Dendritic cell treated with granulocyte-macrophage colony-stimulating factor and Interleukin-4, amounts not matched to agents 40 ng/mL and 50 ng/mL, for 4 days (primary cell): ENCODE measurements around the gene TNNI2.

ENCODE experiments used
- H3K27ac Mint-ChIP-seq: one replicate; pipeline ENCODE4 v1.8.0; 2022; ENCODE audit warnings: mild to moderate bottlenecking, mixed read lengths
- H3K27me3 Mint-ChIP-seq: one replicate; pipeline ENCODE4 v1.8.0; 2022; ENCODE audit warnings: mild to moderate bottlenecking, mixed read lengths
- H3K36me3 Mint-ChIP-seq: one replicate; pipeline ENCODE4 v1.8.0; 2022; ENCODE audit warnings: low read depth, mixed read lengths
- H3K4me1 Mint-ChIP-seq: one replicate; pipeline ENCODE4 v1.8.0; 2022; ENCODE audit warnings: low read depth, mixed read lengths
- H3K4me3 Mint-ChIP-seq: one replicate; pipeline ENCODE4 v1.8.0; 2022; ENCODE audit warnings: mild to moderate bottlenecking, moderate library complexity, mixed read lengths
- H3K9me3 Mint-ChIP-seq: one replicate; pipeline ENCODE4 v1.8.0; 2022; ENCODE audit warnings: mixed read lengths
- intact Hi-C: fragments of 100-400 bp; cut with micrococcal nuclease; formaldehyde crosslinking; loops from one replicate; pipeline ENCODE4 v1.15.0; 2022

Gene TNNI2

DNA sequence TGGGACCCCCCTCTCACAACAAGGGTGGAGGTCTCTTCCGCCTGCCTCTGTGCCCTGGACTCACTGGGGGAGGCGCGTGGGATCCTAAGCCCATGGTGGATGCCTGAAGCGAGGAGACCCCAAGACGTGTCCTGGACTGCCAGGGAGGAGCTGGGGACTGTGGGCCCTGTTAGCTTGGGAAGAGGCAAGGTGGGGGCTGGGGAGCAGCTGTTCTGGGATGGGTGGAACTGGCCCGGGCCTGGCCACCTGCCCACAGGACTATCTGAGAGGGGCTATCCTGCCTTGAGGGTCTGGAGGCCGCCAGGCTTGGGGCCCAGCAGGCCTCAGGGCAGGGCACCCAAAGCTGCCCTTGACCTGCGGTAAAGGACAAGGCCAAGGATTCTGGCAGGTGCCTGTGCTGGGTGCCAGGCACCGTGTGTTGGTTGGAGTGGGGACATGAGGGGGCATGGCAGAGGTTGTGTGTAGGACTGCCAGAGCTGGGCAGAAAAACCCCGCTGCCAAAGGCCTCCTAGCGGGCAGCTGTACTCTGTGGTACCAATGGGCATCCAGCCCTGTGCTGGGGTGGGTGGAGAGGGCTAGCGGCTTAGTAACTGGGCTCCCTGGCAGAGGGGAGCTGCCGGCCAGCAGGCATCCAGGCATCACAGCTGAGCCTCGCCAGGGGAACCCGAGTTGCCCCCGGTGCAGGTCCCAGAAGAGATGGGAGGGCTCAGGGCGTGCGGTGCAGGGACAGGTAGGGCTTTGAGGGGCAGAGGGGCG lies 14.8 kb downstream of the TNNI2 start:
- Mint-ChIP-seq H3K36me3 (peaks cover 48% of the 10 kb centered on the region), H3K4me1 (peaks cover 97% of the 10 kb centered on the region), H3K27ac (peak overlapping the region; percentile 86), H3K27me3 (no peaks in the 10 kb centered on the region), H3K9me3 (no peaks in the 10 kb centered on the region), H3K4me3 (peak overlapping the region; percentile 88)
- intact Hi-C loops, result no loop called here

DNA sequence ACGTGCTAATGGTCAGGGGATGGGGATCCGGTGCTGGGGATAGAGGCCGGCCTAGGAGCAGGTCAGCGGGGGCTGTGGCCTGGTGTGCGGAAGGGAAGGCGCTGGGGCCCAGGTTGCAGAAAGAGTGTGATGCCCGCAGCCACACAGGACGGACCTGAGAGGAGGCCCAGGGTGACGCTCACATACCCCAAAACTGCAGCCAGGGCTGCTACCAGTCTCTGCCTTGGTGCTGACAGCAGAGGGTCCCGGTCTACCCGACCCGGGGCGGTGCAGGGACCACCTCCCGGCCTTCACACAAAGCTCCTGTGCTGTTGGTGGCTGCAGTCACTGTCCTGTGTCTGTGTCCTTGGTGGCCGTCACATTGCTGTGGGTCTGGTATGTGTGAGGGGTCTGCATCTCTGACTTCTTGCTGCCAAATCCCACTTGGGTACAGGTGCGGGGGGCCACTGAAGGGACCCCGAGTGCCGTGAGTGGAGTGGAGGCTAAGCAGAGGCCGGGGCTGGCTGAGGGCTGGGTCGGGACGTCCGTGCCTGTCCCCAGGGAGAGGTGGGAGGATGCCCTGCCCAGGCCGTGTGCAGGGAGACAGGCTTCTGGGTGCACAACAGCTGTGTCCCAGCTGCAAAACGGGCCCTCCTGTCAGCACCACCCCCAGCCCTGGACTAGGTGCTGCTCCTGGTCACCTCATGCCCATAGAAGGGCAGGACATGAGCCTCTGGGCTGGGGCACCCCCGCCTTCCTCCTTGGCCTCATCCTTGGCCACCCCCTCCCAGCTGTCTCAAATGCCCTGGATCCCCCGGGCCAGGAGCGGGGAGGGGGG lies 15.6 kb downstream of the TNNI2 start:
- Mint-ChIP-seq H3K36me3 (peaks cover 48% of the 10 kb centered on the region), H3K4me3 (peak overlapping the region; percentile 88), H3K27me3 (no peaks in the 10 kb centered on the region), H3K27ac (peak overlapping the region; percentile 86), H3K4me1 (peaks cover 92% of the 10 kb centered on the region), H3K9me3 (no peaks in the 10 kb centered on the region)
- intact Hi-C loops, result no loop called here

DNA sequence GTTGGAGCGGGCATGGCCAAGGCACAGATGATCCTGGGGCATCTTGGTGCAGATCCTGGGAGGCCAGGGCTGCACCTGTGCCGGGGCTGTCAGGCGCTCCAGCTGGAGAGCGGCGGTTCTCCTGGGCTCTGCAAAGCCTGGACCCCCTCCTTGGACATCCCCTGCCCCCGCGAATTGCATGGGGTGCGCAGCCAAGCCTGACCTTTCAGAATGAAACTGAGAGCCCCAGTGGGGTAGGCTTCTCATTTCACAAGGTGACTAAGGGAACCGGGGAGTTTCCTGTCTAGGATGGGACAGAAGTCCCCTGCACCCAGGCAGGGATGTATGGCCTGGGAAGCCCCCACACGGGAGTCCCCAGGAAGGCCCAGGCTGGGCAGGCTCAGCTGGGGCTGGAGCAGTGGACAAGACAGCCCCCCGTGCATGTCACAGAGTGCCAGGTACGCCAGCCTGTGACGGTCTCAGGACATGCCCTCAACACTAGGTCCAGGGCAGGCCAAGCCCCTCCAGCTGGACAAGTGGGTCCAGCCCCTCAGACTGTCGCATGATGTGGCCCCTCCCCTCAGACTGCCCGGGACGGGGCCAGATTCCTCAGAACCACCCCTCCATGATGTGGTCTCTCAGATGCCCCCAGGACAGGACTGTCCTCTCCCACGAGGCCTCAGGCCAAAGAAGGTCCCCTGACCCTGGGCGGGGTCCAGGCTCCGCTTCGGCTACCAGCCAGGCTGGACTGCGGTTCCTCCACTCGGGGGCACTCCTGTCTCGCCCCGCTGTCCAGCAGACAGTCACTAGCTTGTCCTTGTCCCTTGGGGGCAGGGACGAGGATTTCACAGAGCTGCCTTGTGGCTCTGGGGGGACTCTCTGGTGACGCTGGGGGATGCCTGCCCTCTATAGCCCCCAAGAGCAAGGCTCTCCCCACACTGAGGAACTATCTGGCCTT lies 16.4 kb downstream of the TNNI2 start:
- peak overlapping the region; percentile 88 for H3K4me3 Mint-ChIP-seq
- H3K4me1 Mint-ChIP-seq, result peaks cover 84% of the 10 kb centered on the region
- no peaks in the 10 kb centered on the region for H3K27me3 Mint-ChIP-seq
- H3K9me3 Mint-ChIP-seq, result no peaks in the 10 kb centered on the region
- intact Hi-C loops, result no loop called here
- H3K36me3 Mint-ChIP-seq, result peaks cover 48% of the 10 kb centered on the region
- H3K27ac Mint-ChIP-seq, result no peak overlapping the region

DNA sequence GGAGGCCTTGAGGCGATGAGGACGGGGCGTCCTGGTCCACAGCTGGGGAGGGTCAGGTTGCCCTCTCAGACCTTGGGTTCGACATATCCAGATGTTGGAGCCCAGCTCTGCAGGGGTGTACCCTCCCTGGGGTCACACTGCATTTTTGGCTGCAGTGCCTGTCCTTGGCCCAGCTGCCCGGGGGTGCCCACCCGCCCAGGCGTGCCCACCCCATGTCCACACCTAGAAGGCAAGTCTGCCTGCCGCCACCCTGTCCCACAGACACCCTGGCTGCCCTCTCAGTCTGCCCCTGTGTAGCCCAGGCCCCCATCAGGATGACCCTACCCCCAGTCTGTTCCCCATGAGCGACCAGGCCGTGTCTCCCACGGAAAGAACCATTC lies 17.1 kb downstream of the TNNI2 start:
- H3K4me3 Mint-ChIP-seq, result peak overlapping the region; percentile 55

DNA sequence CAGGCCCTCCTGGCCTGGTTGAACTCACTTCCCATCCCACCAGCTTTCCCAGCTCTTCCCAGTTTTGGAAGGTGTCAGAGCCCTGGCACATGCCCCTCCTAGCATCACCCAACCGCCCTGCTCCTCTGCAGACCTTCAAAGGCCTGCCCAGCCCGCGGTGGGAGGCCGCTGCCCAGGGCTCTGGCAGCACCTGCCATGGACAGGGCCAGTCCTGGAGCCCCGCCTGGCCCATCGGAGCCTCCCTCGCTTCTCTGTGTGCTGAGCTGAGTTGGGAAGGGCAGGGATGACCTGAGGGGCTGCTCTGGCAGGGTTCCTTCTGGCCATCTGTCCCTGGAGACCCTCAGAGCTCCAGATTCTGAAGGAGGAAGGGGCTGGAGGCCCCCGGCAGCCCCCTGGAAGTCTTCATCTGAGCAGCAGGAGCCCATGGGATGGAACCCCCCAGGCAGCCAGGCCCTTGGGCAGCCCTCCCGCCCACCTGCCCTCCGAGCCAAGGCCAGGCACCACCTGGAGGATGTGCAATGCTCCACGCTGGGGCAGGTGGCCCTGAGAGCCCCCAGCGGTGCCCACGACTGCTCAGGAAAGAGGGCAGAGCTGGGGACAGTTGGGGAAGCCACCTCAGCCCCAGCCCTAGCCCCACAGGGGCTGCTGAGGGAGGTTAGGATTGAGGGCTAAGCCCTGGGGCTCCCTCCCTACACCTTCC lies 17.7 kb downstream of the TNNI2 start:
- Mint-ChIP-seq H3K9me3 (no peaks in the 10 kb centered on the region), H3K4me3 (peak overlapping the region; percentile 55), H3K36me3 (peaks cover 48% of the 10 kb centered on the region), H3K27ac (peak overlapping the region; percentile 36), H3K4me1 (peaks cover 72% of the 10 kb centered on the region), H3K27me3 (no peaks in the 10 kb centered on the region)
- intact Hi-C loops, result no loop called here

More for the DNA sequence above, 17.1 kb downstream of the TNNI2 start:
- intact Hi-C loops, result no loop called here
- H3K27me3 Mint-ChIP-seq, result no peaks in the 10 kb centered on the region
- H3K36me3 Mint-ChIP-seq, result peaks cover 48% of the 10 kb centered on the region
- H3K9me3 Mint-ChIP-seq, result no peaks in the 10 kb centered on the region
- peaks cover 78% of the 10 kb centered on the region for H3K4me1 Mint-ChIP-seq
- peak overlapping the region; percentile 36 for H3K27ac Mint-ChIP-seq

DNA sequence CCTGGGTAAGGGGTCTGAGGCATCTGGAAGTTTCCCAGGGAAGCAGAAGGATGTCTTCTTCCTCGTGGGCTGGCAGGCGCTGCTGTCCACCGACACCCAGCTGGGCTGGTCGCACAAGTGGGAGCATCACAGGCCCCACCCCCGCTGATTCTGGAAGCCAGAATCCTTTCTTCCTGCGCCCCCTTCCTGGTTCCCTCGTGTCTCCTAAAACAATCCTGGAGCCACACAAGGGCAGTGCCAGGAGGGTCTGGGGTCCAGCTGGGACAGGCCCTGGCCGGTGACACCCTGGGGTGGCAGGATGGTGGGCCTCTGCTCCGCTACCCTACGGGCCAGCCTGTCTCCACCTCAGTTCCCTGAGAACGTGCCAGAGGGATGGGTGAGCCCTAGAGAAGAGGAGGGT lies 18.3 kb downstream of the TNNI2 start:
- intact Hi-C loops, result no loop called here
- H3K27me3 Mint-ChIP-seq, result no peaks in the 10 kb centered on the region
- peaks cover 66% of the 10 kb centered on the region for H3K4me1 Mint-ChIP-seq
- H3K9me3 Mint-ChIP-seq, result no peaks in the 10 kb centered on the region
- no peak overlapping the region for H3K4me3 Mint-ChIP-seq
- H3K36me3 Mint-ChIP-seq, result peaks cover 48% of the 10 kb centered on the region
- peak overlapping the region; percentile 57 for H3K27ac Mint-ChIP-seq

DNA sequence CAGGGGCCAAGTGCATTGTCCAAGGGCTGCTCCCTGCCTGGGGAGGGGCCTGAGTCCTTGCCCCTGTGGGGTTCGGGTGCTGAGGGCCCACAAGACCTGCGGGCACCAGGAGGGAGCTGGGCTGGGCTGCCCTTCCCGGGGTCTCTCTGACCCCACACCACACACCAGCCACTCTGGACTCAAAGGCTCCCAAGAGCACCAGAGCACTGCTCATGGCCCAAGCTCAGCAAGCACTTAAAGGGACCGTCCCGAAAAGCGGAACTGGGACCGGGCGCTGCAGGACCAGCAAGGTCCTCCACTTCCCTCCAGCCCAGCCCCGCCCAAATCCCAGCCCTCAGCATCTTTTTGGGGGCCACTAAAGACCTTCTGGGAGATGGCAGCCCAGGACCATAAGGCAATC lies 19.4 kb downstream of the TNNI2 start:
- intact Hi-C loops, result no loop called here
- Mint-ChIP-seq H3K4me1 (peaks cover 55% of the 10 kb centered on the region), H3K36me3 (peaks cover 43% of the 10 kb centered on the region), H3K27ac (peak overlapping the region; percentile 57), H3K27me3 (no peaks in the 10 kb centered on the region), H3K4me3 (peak overlapping the region; percentile 11), H3K9me3 (no peaks in the 10 kb centered on the region)

DNA sequence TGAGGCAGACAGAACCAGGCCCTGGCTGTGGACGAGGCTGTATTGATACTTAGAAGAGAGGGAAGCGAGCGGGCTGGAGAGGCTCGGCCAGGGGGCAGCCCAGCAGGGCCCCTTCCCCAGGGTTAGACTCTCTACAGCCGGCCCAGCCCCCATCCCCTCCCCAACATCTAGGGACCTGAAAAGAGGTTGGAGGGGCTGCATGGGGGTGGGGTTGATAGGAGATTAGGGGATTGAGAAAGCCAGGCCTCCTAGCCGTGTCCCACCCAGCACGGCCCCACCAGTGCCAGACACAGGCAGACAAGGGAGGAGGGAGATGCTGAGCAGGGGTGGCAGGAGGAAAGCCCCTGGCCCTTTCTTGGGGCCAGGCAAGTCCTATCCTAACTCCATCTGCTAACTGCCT lies 19.8 kb downstream of the TNNI2 start:
- Mint-ChIP-seq H3K9me3 (no peaks in the 10 kb centered on the region), H3K27ac (no peak overlapping the region), H3K36me3 (peaks cover 39% of the 10 kb centered on the region), H3K4me3 (no peak overlapping the region), H3K27me3 (no peaks in the 10 kb centered on the region), H3K4me1 (peaks cover 51% of the 10 kb centered on the region)
- intact Hi-C loops, result no loop called here

DNA sequence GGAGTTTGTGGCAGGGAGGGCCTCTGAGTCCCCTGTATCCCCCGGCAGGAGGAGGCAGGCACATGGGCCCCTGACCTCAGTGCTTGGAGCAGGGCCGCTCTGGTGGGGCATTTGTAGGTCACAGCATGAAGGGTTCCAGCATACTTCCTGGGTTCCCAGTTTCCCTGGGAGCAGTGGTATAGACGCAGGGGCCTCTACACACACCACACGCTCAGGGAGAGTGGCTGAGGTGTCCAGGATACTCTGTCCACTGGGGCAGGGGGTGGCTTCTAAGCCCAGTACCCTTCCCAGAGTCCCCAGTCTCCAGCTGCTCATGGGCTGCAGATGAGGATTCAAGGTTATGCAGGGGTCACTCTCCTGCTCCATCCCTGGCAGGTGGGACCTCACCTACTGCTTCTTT lies 20.2 kb downstream of the TNNI2 start:
- Mint-ChIP-seq H3K4me3 (no peak overlapping the region), H3K27me3 (no peaks in the 10 kb centered on the region), H3K36me3 (peaks cover 35% of the 10 kb centered on the region), H3K9me3 (no peaks in the 10 kb centered on the region), H3K4me1 (peaks cover 47% of the 10 kb centered on the region), H3K27ac (no peak overlapping the region)
- intact Hi-C loops, result no loop called here

DNA sequence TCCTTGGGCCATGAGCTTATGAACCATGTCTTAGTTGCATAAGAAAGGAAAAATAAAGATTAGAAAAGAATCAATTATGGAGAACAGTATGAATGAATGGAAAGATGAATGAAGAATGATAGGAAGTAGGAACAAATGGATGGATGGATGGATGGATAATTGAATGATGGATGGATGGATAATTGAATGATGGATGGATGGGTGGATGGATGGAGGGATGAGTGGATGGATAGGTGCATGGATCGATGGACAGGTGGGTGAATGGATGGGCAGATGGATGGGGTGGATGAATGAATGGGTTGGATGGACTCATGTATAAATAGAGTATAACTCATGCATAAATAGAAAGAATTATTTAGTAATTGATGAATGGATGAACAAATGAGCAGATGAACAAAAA lies 21.3 kb downstream of the TNNI2 start:
- Mint-ChIP-seq H3K4me3 (no peak overlapping the region), H3K4me1 (peaks cover 36% of the 10 kb centered on the region), H3K27me3 (no peaks in the 10 kb centered on the region), H3K27ac (no peak overlapping the region), H3K36me3 (peaks cover 25% of the 10 kb centered on the region), H3K9me3 (no peaks in the 10 kb centered on the region)
- intact Hi-C loops, result no loop called here

DNA sequence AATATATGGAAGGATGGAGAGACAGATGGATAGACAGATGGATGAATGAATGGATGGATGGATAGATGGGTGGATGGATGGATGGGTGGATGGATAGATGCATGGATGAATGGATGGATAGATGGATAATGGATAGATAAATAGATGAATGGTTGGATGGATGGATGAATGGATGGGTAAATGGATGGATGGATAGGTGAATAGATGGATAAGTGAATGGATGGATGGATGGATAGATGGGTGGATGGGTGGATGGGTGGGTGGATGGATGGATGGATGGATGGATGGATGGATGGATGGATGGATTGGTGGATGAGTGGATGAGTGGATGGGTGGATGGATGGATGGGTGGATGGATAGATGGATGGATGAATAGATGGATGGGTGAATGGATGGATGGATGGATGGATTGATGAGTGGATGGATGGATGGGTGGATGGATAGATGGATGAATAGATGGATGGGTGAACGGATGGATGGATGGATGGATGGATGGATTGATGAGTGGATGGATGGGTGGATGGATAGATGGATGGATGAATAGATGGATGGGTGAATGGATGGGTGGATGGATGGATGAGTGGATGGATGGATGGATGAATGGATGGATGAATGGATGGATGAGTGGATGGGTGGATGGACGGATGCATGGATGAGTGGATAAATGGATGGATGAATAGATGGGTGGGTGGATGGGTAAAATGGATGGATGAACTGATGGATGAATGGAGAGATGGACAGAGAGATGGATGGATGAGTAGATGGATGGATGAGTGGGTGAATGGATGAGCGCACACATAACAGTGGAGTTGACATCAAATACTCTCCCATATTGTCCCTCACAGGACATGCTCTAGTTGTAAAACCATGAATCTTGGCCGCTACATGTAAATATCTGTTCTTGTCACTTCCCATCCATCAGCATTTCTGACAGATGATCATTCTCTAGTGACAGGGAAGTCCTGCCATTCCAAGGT lies 22.9 kb downstream of the TNNI2 start:
- no peak overlapping the region for H3K4me3 Mint-ChIP-seq
- H3K9me3 Mint-ChIP-seq, result no peaks in the 10 kb centered on the region
- no peaks in the 10 kb centered on the region for H3K27me3 Mint-ChIP-seq
- H3K4me1 Mint-ChIP-seq, result peaks cover 21% of the 10 kb centered on the region
- no peak overlapping the region for H3K27ac Mint-ChIP-seq
- peaks cover 11% of the 10 kb centered on the region for H3K36me3 Mint-ChIP-seq
- intact Hi-C loops, result no loop called here

DNA sequence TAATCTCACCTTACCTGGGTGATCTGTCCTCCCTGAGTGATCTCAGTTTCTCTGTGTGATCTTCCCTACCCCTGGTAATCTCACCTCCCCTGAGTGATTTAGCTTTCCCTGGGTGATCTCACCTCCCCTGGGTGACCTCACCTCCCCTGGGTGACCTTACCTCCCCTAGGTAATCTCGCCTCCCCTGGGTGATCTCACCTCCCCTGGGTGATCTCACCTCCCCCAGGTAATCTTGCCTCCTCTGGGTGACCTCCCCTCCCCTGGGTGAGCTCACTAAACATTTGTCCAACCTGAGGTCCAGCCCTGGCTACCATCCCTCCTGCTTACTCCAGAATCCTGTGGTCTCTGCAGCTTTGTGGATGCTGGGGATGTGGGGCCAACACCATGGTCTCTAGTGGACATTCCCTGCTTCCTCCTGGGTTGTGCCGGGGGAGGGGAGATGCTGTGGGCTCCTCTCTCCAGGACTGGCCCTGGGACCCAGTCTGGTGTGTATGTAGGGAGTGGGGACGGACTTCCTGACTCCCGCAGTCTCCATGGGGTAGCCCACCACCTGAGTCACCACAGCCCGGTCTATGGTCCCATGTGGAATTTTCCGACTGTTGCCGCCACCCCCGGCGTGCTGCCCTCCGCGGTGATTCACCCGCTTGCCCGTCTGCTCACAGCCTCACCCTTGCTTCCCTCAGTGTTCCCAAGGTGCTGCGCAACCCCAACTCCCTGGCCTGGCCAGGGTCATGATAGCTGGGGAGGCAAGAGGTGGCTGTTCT lies 24.0 kb downstream of the TNNI2 start:
- peaks cover 11% of the 10 kb centered on the region for H3K36me3 Mint-ChIP-seq
- H3K9me3 Mint-ChIP-seq, result no peaks in the 10 kb centered on the region
- intact Hi-C loops, result no loop called here
- peak overlapping the region; percentile 85 for H3K27ac Mint-ChIP-seq
- peak overlapping the region; percentile 10 for H3K4me3 Mint-ChIP-seq
- H3K27me3 Mint-ChIP-seq, result no peaks in the 10 kb centered on the region
- peaks cover 13% of the 10 kb centered on the region for H3K4me1 Mint-ChIP-seq
